Caco-2 (cell line): ENCODE data around the gene BPIFB4. TPM values are rescaled to one million over a fixed set of nuclear protein-coding genes. Genes with fewer than 3 reads are reported as not detected.
"Not testable (repeated sequence)": the region's sequence is repeated elsewhere in the genome, so short reads cannot be mapped to it uniquely, and the experiment has no call there.

Source experiments
- BruUV-seq: library from RNA; stranded (reverse); fragments of 400-500 nt; replicated peaks from 2 replicates; lab custom pipeline; 2021; lab: Mats Ljungman, UMichigan
- CTCF ChIA-PET: fragments of 300-600 bp; sonication (Branson Sonifier 250); formaldehyde crosslinking; loops from one replicate; lab custom pipeline; 2022; ENCODE audit warnings: antibody characterized with exemption; lab: Charles Lee
- POLR2A ChIA-PET: fragments of 300-600 bp; sonication (Branson Sonifier 250); formaldehyde crosslinking; loops from one replicate; lab custom pipeline; 2022; ENCODE audit warnings: antibody characterized with exemption; lab: Charles Lee
- DNase-seq, 2 experiments: peaks; one replicate each; pipeline versions ENCODE4 v3.0.0 to v3.0.0-alpha.2; 2020 to 2022
- H3K27me3 ChIP-seq: replicated peaks from 2 replicates; pipeline ENCODE4 v1.6.0; 2011; ENCODE audit warnings: low read length; ENCODE audit not compliant: control insufficient read depth, insufficient read depth
- H3K36me3 ChIP-seq: 2 replicates; pipeline ENCODE4 v1.5.1; 2011; ENCODE audit warnings: low read length; ENCODE audit not compliant: control insufficient read depth, insufficient read depth
- H3K4me1 ChIP-seq: fragments of 250-450 bp; sonication (Bioruptor Pico); 2 replicates; pipeline ENCODE4 v1.5.1; 2020; ENCODE audit warnings: mild to moderate bottlenecking
- H3K4me3 ChIP-seq: 2 replicates; pipeline ENCODE4 v1.5.1; 2011; ENCODE audit warnings: low read depth, mild to moderate bottlenecking, control low read depth, low read length
- H3K9me3 ChIP-seq: fragments of 250-450 bp; sonication (Bioruptor Pico); 2 replicates; pipeline ENCODE4 v1.5.1; 2020; ENCODE audit warnings: mild to moderate bottlenecking, moderate library complexity
- H3K27ac Mint-ChIP-seq: one replicate; pipeline ENCODE4 v1.8.0; 2022; ENCODE audit warnings: mixed read lengths; ENCODE audit not compliant: unreplicated experiment
- H3K27me3 Mint-ChIP-seq: one replicate; pipeline ENCODE4 v1.8.0; 2022; ENCODE audit warnings: mixed read lengths; ENCODE audit not compliant: insufficient read depth, unreplicated experiment
- H3K36me3 Mint-ChIP-seq: one replicate; pipeline ENCODE4 v1.8.0; 2022; ENCODE audit warnings: mild to moderate bottlenecking, mixed read lengths; ENCODE audit not compliant: insufficient read depth, unreplicated experiment
- H3K4me1 Mint-ChIP-seq: one replicate; pipeline ENCODE4 v1.8.0; 2022; ENCODE audit warnings: low read depth, mixed read lengths; ENCODE audit not compliant: unreplicated experiment
- H3K4me3 Mint-ChIP-seq: one replicate; pipeline ENCODE4 v1.8.0; 2022; ENCODE audit warnings: mild to moderate bottlenecking, moderate library complexity, mixed read lengths; ENCODE audit not compliant: unreplicated experiment
- H3K9me3 Mint-ChIP-seq: one replicate; pipeline ENCODE4 v1.8.0; 2022; ENCODE audit warnings: mixed read lengths; ENCODE audit not compliant: unreplicated experiment
- intact Hi-C: fragments of 100-400 bp; cut with micrococcal nuclease; formaldehyde crosslinking; loops from one replicate; pipeline ENCODE4 v1.10.0; 2022; ENCODE audit not compliant: unreplicated experiment
- total RNA-seq: library from RNA; stranded (reverse); gene quantifications from 2 replicates; pipeline ENCODE4 v1.2.3, GENCODE V29; 2022
- TF ChIP-seq, protein P1 (sequence below), 2 experiments: fragments of 200-600 bp in 1 of 2; IDR thresholded peaks; 1 replicate in 1 of 2; 2 replicates in 1 of 2; pipeline versions ENCODE4 v1.5.1 to v1.8.0; 2011 to 2022; ENCODE audit warnings: antibody characterized with exemption in 1 of 2, control low read depth in 1 of 2, inconsistent platforms in 1 of 2, low read depth in 1 of 2, low read length in 1 of 2, mild to moderate bottlenecking in 1 of 2, moderate library complexity in 1 of 2; ENCODE audit not compliant: insufficient read depth in 1 of 2, severe bottlenecking in 1 of 2, unreplicated experiment in 1 of 2

BPIFB4 gene
- total RNA-seq, 1 experiment from 2014 or later = not detected

DNA sequence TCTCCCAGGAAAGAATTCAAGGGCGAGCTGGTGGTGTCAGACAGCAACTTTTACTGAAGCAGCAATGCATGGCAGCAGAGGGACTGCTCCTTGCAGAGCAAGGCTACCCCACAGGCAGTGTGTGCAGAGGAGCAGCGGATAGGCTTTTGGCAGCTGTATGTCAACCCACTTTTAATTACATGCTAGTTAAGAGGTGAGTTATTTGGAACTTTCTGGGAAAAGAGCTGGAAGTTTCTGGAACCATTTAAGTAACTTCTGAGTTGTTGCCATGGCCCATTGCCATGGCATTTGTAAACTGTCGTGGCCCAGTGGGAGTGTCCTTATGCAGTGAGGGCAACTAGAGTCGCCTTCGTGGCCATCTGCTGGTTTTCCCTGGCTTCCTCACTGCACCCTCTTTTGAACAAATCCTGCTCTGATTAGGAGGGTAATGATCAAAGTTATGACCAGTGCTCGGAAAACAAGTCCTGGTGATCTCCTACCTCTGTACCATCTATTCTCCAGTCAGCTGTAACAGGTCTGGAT lies 34.0 kb downstream of the BPIFB4 start:
- Histone ChIP-seq H3K9me3 (peaks cover 17% of the 10 kb centered on the region; the same call in 1 of the 2 replicates), H3K4me3 (no peak overlapping the region), H3K36me3 (no peaks in the 10 kb centered on the region), H3K27me3 (no peaks in the 10 kb centered on the region), H3K4me1 (no peaks in the 10 kb centered on the region)
- peaks cover 9% of the 10 kb centered on the region for H3K9me3 Mint-ChIP-seq
- TF ChIP-seq, protein P1, sequence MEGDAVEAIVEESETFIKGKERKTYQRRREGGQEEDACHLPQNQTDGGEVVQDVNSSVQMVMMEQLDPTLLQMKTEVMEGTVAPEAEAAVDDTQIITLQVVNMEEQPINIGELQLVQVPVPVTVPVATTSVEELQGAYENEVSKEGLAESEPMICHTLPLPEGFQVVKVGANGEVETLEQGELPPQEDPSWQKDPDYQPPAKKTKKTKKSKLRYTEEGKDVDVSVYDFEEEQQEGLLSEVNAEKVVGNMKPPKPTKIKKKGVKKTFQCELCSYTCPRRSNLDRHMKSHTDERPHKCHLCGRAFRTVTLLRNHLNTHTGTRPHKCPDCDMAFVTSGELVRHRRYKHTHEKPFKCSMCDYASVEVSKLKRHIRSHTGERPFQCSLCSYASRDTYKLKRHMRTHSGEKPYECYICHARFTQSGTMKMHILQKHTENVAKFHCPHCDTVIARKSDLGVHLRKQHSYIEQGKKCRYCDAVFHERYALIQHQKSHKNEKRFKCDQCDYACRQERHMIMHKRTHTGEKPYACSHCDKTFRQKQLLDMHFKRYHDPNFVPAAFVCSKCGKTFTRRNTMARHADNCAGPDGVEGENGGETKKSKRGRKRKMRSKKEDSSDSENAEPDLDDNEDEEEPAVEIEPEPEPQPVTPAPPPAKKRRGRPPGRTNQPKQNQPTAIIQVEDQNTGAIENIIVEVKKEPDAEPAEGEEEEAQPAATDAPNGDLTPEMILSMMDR (IDR thresholded peaks at IDR 0.05; ENCODE audit: insufficient read depth in 1 of 2, low read depth in 1 of 2, low read length in 1 of 2, severe bottlenecking in 1 of 2, unreplicated experiment in 1 of 2) = no peak
- ChIA-PET POLR2A (no interaction called here), CTCF (no interaction called here)
- no peaks in the 10 kb centered on the region for H3K4me1 Mint-ChIP-seq
- no TSS peak for BruUV-seq
- no peak overlapping the region for H3K27ac Mint-ChIP-seq
- H3K36me3 Mint-ChIP-seq = no peaks in the 10 kb centered on the region
- H3K27me3 Mint-ChIP-seq = no peaks in the 10 kb centered on the region
- DNase-seq = no peak
- H3K4me3 Mint-ChIP-seq = no peak overlapping the region
- intact Hi-C loops = loop anchor here (2.0 kb wide), 1 partner anchor 13 kb away; no protein-coding TSS in a partner anchor

DNA sequence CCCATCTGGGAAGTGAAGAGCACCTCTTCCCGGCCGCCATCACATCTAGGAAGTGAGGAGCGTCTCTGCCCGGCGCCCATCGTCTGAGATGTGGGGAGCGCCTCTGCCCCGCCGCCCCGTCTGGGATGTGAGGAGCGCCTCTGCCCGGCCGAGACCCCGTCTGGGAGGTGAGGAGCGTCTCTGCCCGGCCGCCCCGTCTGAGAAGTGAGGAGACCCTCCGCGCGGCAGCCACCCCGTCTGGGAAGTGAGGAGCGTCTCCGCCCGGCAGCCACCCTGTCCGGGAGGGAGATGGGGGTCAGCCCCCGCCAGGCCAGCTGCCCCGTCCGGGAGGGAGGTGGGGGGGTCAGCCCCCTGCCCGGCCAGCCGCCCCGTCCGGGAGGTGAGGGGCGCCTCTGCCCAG lies 36.1 kb downstream of the BPIFB4 start:
- H3K4me1 Mint-ChIP-seq = not testable (repeated sequence)

DNA sequence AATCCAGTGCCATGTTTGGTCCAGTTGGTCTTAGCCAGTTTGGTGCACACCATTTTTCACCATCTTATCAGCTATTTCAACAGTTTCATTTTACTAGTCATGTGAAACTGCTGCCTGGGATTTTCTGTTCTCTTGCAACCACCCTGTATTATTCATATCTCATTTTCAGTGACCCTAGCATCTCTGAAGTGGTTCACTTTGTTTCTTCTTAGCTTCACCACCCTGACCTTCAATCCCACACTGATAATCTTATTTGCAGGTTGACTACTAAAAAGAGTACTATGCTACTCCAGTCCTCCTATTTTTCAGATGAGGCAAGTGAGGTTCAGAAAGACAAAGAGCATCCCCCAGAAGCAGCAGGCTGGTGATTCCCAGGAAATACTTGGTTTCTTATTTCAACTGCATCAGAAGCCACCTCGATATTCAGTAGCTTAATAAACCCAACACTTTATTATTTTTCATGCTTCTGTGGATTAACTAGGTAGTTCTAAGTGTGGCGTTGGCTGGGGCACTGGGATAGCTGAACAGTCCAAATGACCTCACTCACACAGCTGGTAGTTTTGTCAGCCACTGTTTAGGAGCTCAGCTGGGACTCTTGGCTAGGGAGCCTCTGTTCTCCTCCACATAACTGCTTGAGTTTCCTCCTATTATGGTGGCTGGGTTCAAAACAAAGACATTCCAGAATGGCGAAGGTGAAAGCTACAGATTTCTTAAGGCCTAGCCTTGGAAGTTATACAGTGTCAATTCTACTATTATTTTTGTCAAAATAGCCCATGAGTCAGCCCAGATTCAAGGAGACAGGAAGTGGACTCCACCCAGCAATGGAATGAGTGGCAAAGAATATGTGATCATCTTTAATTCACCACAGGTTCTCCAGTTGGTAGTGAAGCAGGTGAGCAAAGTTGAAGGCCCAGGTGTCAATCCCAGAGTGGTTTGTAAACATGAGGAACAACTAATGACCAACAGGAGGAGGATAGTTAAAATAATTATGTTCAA lies 40.6 kb downstream of the BPIFB4 start:
- no TSS peak for BruUV-seq
- H3K4me1 ChIP-seq = no peaks in the 10 kb centered on the region
- H3K4me3 ChIP-seq = no peak overlapping the region
- POLR2A ChIA-PET = no interaction called here
- H3K4me1 Mint-ChIP-seq = no peaks in the 10 kb centered on the region
- intact Hi-C loops = no loop called here
- no peaks in the 10 kb centered on the region for H3K27me3 Mint-ChIP-seq
- DNase-seq = no peak
- peaks cover 25% of the 10 kb centered on the region for H3K9me3 Mint-ChIP-seq
- H3K36me3 ChIP-seq = no peaks in the 10 kb centered on the region
- TF ChIP-seq, protein P1 (IDR thresholded peaks at IDR 0.05; ENCODE audit: insufficient read depth in 1 of 2, low read depth in 1 of 2, low read length in 1 of 2, severe bottlenecking in 1 of 2, unreplicated experiment in 1 of 2) = no peak
- H3K27ac Mint-ChIP-seq = no peak overlapping the region
- no peaks in the 10 kb centered on the region for H3K27me3 ChIP-seq
- no peak overlapping the region for H3K4me3 Mint-ChIP-seq
- CTCF ChIA-PET = no interaction called here
- no peaks in the 10 kb centered on the region for H3K36me3 Mint-ChIP-seq
- H3K9me3 ChIP-seq = peaks cover 4% of the 10 kb centered on the region; the same call in 1 of the 2 replicates

More for the DNA sequence above, 36.1 kb downstream of the BPIFB4 start:
- CTCF ChIA-PET, H3K4me3 ChIP-seq, H3K9me3 Mint-ChIP-seq, H3K4me1 ChIP-seq, DNase-seq, H3K4me3 Mint-ChIP-seq, POLR2A ChIA-PET, H3K36me3 ChIP-seq, H3K27me3 Mint-ChIP-seq, H3K27me3 ChIP-seq, intact Hi-C loops, H3K27ac Mint-ChIP-seq, BruUV-seq, H3K36me3 Mint-ChIP-seq: not testable (repeated sequence)
- peaks cover 17% of the 10 kb centered on the region; the same call in 1 of the 2 replicates for H3K9me3 ChIP-seq
